Endothelial cell of umbilical vein (primary cell): ENCODE data around the gene EMD. TPM values are rescaled to one million over a fixed set of nuclear protein-coding genes. Genes with fewer than 3 reads are reported as not detected.

ENCODE experiments used
- BruUV-seq: library from RNA; stranded (reverse); fragments of 400-500 nt; replicated peaks from 2 replicates; lab custom pipeline; 2021; lab: Mats Ljungman, UMichigan
- CTCF ChIA-PET: fragments of 300-600, 350-600 bp; sonication (Branson Sonifier 250); formaldehyde crosslinking; loops from one replicate; lab custom pipeline; 2021; ENCODE audit warnings: antibody characterized with exemption, inconsistent platforms; lab: Charles Lee
- POLR2A ChIA-PET: fragments of 300-600, 350-600 bp; sonication (Branson Sonifier 250); formaldehyde crosslinking; loops from one replicate; lab custom pipeline; 2021; ENCODE audit warnings: antibody characterized with exemption, inconsistent platforms; lab: Charles Lee
- DNase-seq: peaks from one replicate; pipeline ENCODE4 v3.0.0-alpha.2; 2011; ENCODE audit warnings: low read depth, low spot score
- FAIRE-seq: peaks from 2 replicates; lab custom pipeline; 2011; peaks lifted over from hg19 to GRCh38; lab: Jason Lieb, UNC
- H2AFZ ChIP-seq: 2 replicates; pipeline ENCODE4 v1.6.0; 2012; ENCODE audit warnings: low read depth, low read length, control low read depth, inconsistent platforms
- H3K27ac ChIP-seq: 2 replicates; pipeline ENCODE4 v1.5.1; 2011; ENCODE audit warnings: low read depth, mild to moderate bottlenecking, control low read depth, low read length, moderate library complexity; ENCODE audit not compliant: insufficient read depth
- H3K27me3 ChIP-seq, 2 experiments: 2 replicates each; pipeline versions ENCODE4 v1.6.0 to v1.6.1; 2011; ENCODE audit warnings: low read length in 2 of 2, mixed read lengths in 1 of 2; ENCODE audit not compliant: control insufficient read depth in 2 of 2, insufficient read depth in 2 of 2
- H3K36me3 ChIP-seq, 2 experiments: 2 replicates in 1 of 2; 3 replicates in 1 of 2; pipeline ENCODE4 v1.5.1; 2011; ENCODE audit warnings: low read length in 2 of 2, mild to moderate bottlenecking in 1 of 2, moderate library complexity in 1 of 2; ENCODE audit not compliant: control insufficient read depth in 2 of 2, insufficient read depth in 2 of 2; ENCODE audit errors: extremely low read depth in 1 of 2
- H3K4me1 ChIP-seq: 3 replicates; pipeline ENCODE4 v1.5.1; 2011; ENCODE audit warnings: mild to moderate bottlenecking, low read length; ENCODE audit not compliant: control insufficient read depth, insufficient read depth; ENCODE audit errors: extremely low read depth
- H3K4me2 ChIP-seq: 2 replicates; pipeline ENCODE4 v1.6.1; 2011; ENCODE audit warnings: low read length, control low read depth, mixed read lengths; ENCODE audit not compliant: insufficient read depth
- H3K4me3 ChIP-seq, 3 experiments: fragments of 200-600 bp in 1 of 3; sonication (generic), shearing (Covaris generic) in 1 of 3; replicated peaks in 1 of 3; 2 replicates each; pipeline ENCODE4 v1.5.1; 2011 to 2016; ENCODE audit warnings: control low read depth in 3 of 3, low read length in 3 of 3, mild to moderate bottlenecking in 2 of 3, inconsistent platforms in 1 of 3, low read depth in 1 of 3, moderate library complexity in 1 of 3; ENCODE audit not compliant: insufficient read depth in 1 of 3
- H3K79me2 ChIP-seq: 2 replicates; pipeline ENCODE4 v1.6.0; 2012; ENCODE audit warnings: low read length, inconsistent platforms; ENCODE audit not compliant: control insufficient read depth, insufficient read depth
- H3K9ac ChIP-seq: replicated peaks from 2 replicates; pipeline ENCODE3; 2011; ENCODE audit warnings: low read length, control low read depth; ENCODE audit not compliant: insufficient read depth; ENCODE audit errors: extremely low read depth
- H3K9me1 ChIP-seq: replicated peaks from 3 replicates; pipeline ENCODE4 v1.6.0; 2011; ENCODE audit warnings: mild to moderate bottlenecking, low read length; ENCODE audit not compliant: control insufficient read depth, insufficient read depth; ENCODE audit errors: extremely low read depth
- H3K9me3 ChIP-seq: replicated peaks from 2 replicates; pipeline ENCODE4 v1.5.1; 2012; ENCODE audit warnings: low read length, inconsistent platforms; ENCODE audit not compliant: control insufficient read depth, insufficient read depth
- H4K20me1 ChIP-seq: replicated peaks from 2 replicates; pipeline ENCODE3; 2011; ENCODE audit warnings: mild to moderate bottlenecking, low read length; ENCODE audit not compliant: control insufficient read depth, insufficient read depth; ENCODE audit errors: extremely low read depth
- CTCF ChIP-seq, 2 donors: IDR thresholded peaks; 1 replicate in 1 of 2; 2 replicates in 1 of 2; pipeline ENCODE4 v1.5.1; 2011; ENCODE audit warnings: low read length in 2 of 2, mild to moderate bottlenecking in 2 of 2, moderate library complexity in 2 of 2, control low read depth in 1 of 2, inconsistent platforms in 1 of 2, low read depth in 1 of 2; ENCODE audit not compliant: insufficient read depth in 1 of 2; ENCODE audit errors: extremely low read depth in 1 of 2
- GATA2 ChIP-seq: IDR thresholded peaks from 2 replicates; pipeline ENCODE4 v1.7.0; 2011; ENCODE audit warnings: low read depth, mild to moderate bottlenecking, moderate library complexity, mixed read lengths, low read length; ENCODE audit not compliant: insufficient read length, insufficient read depth
- JUN ChIP-seq: IDR thresholded peaks from 2 replicates; pipeline ENCODE4 v1.6.1; 2011; ENCODE audit warnings: borderline replicate concordance, low read depth; ENCODE audit not compliant: insufficient read length, insufficient read depth
- MYC ChIP-seq: IDR thresholded peaks from one replicate; pipeline ENCODE4 v1.6.1; 2011; ENCODE audit warnings: mild to moderate bottlenecking, low read depth, low read length
- POLR2A ChIP-seq: IDR thresholded peaks from 2 replicates; pipeline ENCODE4 v1.6.1; 2012; ENCODE audit warnings: low read depth, mild to moderate bottlenecking, control low read depth, low read length
- dilution Hi-C: fragments of 300-500 bp; cut with MboI; formaldehyde crosslinking; loops from one replicate; pipeline ENCODE4 v1.15.0; 2019; ENCODE audit warnings: low sequenced_read_pairs; ENCODE audit not compliant: extremely low pct_ligation_motif_present
- intact Hi-C: fragments of 100-400 bp; cut with micrococcal nuclease; formaldehyde crosslinking; loops from one replicate; pipeline ENCODE4 v1.10.0; 2022
- polyA plus RNA-seq, 4 experiments: library from polyadenylated mRNA; depleted of rRNA in 3 of 4; stranded (reverse) in 3 of 4; unstranded in 1 of 4; fragments of >200 nt; gene quantifications; 2 replicates each; pipeline versions ENCODE4 v1.2.1 to v1.2.3, GENCODE V29; 2011 to 2012; ENCODE audit warnings: missing spikeins in 1 of 4
- total RNA-seq: library from RNA; stranded (reverse); gene quantifications from 2 replicates; pipeline ENCODE4 v1.2.3, GENCODE V29; 2021

EMD gene
- total and polyA plus RNA-seq, 2 donors (not counting 3 experiments of a cell fraction or from before 2014, with no cell fraction given): 50.6 to 76.8 TPM

- no peaks in the 10 kb centered on the region for H3K9me3 ChIP-seq
- no peak overlapping the region for H3K9ac ChIP-seq
- no peak overlapping the region for H3K4me2 ChIP-seq
- TF ChIP-seq JUN (no peak), GATA2 (no peak), POLR2A (no peak), MYC (no peak), CTCF (IDR thresholded peaks at IDR 0.05; ENCODE audit: extremely low read depth in 1 of 2, insufficient read depth in 1 of 2, low read depth in 1 of 2, low read length in 2 of 2) (no peak)
- H3K79me2 ChIP-seq: no peaks in the 10 kb centered on the region
- H2AFZ ChIP-seq: no peak overlapping the region
- peaks cover 6% of the 10 kb centered on the region for H3K4me1 ChIP-seq
- dilution Hi-C loops (no loop called here), intact Hi-C loops (no loop called here)
- no peak overlapping the region for H3K27ac ChIP-seq
- no peaks in the 10 kb centered on the region for H3K27me3 ChIP-seq
- no peak for FAIRE-seq
- no peaks in the 10 kb centered on the region for H3K9me1 ChIP-seq
- H3K36me3 ChIP-seq: no peaks in the 10 kb centered on the region
- H4K20me1 ChIP-seq: no peaks in the 10 kb centered on the region
- BruUV-seq: no TSS peak
- no peak overlapping the region for H3K4me3 ChIP-seq
- POLR2A ChIA-PET: no interaction called here
- DNase-seq: no peak
- CTCF ChIA-PET: no interaction called here
Observed at GRCh38 chrX:154420402-154420756, 41.3 kb downstream of the EMD start.
